B cell (primary cell): ENCODE data around the gene OR6C2. TPM values are rescaled to one million over a fixed set of nuclear protein-coding genes. Genes with fewer than 3 reads are reported as not detected.
A peak's percentile ranks its signal among the peaks of the same experiment; 100 is the strongest.
"Not testable (repeated sequence)": the region's sequence is repeated elsewhere in the genome, so short reads cannot be mapped to it uniquely, and the experiment has no call there.

ENCODE experiments used
- ATAC-seq: fragments of 200-7000 bp; cut with Tn5 transposase; one replicate; pipeline ENCODE4 v1.10.0; 2021; ENCODE audit warnings: low read depth, mild to moderate bottlenecking, moderate number of reproducible peaks, moderate library complexity
- CTCF ChIA-PET: fragments of 350-600 bp; sonication (Branson Sonifier 250); formaldehyde crosslinking; loops from one replicate; lab custom pipeline; 2021; ENCODE audit warnings: antibody characterized with exemption, inconsistent platforms; lab: Charles Lee
- POLR2A ChIA-PET: fragments of 350-600 bp; sonication (Branson Sonifier 250); formaldehyde crosslinking; loops from one replicate; lab custom pipeline; 2021; ENCODE audit warnings: antibody characterized with exemption; lab: Charles Lee
- DNase-seq: peaks from one replicate; pipeline ENCODE4 v3.0.0; 2013
- H2AFZ ChIP-seq: 2 replicates; pipeline ENCODE4 v1.6.1; 2012; ENCODE audit warnings: mild to moderate bottlenecking, low read depth, low read length; ENCODE audit not compliant: insufficient read depth, poor library complexity, severe bottlenecking
- H3K27ac ChIP-seq, 2 donors: 1 replicate in 1 of 2; 2 replicates in 1 of 2; pipeline ENCODE4 v1.5.1; 2012 to 2013; ENCODE audit warnings: low read length in 2 of 2, mild to moderate bottlenecking in 2 of 2, moderate library complexity in 1 of 2
- H3K27me3 ChIP-seq, 4 experiments: fragments of 200-600 bp in 1 of 4; sonication (generic) in 1 of 4; replicated peaks in 1 of 4; 1 replicate in 2 of 4; 2 replicates in 2 of 4; pipeline versions ENCODE4 v1.6.1 to v1.7.0; 2013 to 2016; ENCODE audit warnings: low read length in 3 of 4, mild to moderate bottlenecking in 2 of 4, mixed read lengths in 1 of 4, moderate library complexity in 1 of 4; ENCODE audit not compliant: insufficient read depth in 4 of 4, control insufficient read depth in 3 of 4; ENCODE audit errors: control extremely low read depth in 1 of 4
- H3K36me3 ChIP-seq, 2 experiments: replicated peaks in 1 of 2; 1 replicate in 1 of 2; 2 replicates in 1 of 2; pipeline versions ENCODE4 v1.6.1 to v1.7.1; 2013; ENCODE audit warnings: low read length in 1 of 2; ENCODE audit not compliant: insufficient read depth in 2 of 2, control insufficient read depth in 1 of 2; ENCODE audit errors: control extremely low read depth in 1 of 2, extremely low read depth in 1 of 2
- H3K4me1 ChIP-seq, 2 donors: fragments of 200-600 bp in 1 of 2; sonication (generic) in 1 of 2; 1 replicate in 1 of 2; 2 replicates in 1 of 2; pipeline versions ENCODE4 v1.5.1 to v1.6.1; 2013 to 2017; ENCODE audit warnings: low read length in 2 of 2; ENCODE audit not compliant: control insufficient read depth in 2 of 2, insufficient read depth in 2 of 2
- H3K4me2 ChIP-seq: replicated peaks from 2 replicates; pipeline ENCODE3; 2012; ENCODE audit warnings: mild to moderate bottlenecking, low read depth, low read length; ENCODE audit not compliant: poor library complexity, severe bottlenecking
- H3K4me3 ChIP-seq, 5 experiments: fragments of 200-600 bp in 1 of 5; sonication (generic) in 1 of 5; 1 replicate in 3 of 5; 2 replicates in 2 of 5; pipeline versions ENCODE4 v1.5.1 to v1.7.0; 2011 to 2016; ENCODE audit warnings: low read length in 4 of 5, mild to moderate bottlenecking in 4 of 5, low read depth in 2 of 5, control low read depth in 1 of 5, moderate library complexity in 1 of 5; ENCODE audit not compliant: insufficient read depth in 1 of 5; ENCODE audit errors: control extremely low read depth in 1 of 5, extremely low read depth in 1 of 5
- H3K79me2 ChIP-seq: fragments of 200-600 bp; sonication (generic); one replicate; pipeline ENCODE4 v1.6.0; 2016; ENCODE audit warnings: low read length; ENCODE audit not compliant: control insufficient read depth, insufficient read depth
- H3K9ac ChIP-seq: fragments of 200-600 bp; sonication (generic); 2 replicates; pipeline ENCODE4 v1.6.1; 2017; ENCODE audit warnings: mild to moderate bottlenecking, low read length, moderate library complexity
- H3K9me3 ChIP-seq, 3 donors: one replicate each; pipeline versions ENCODE4 v1.6.1 to v1.7.1; 2013; ENCODE audit warnings: low read length in 2 of 3; ENCODE audit not compliant: control insufficient read depth in 2 of 3, insufficient read depth in 1 of 3; ENCODE audit errors: control extremely low read depth in 1 of 3
- H4K20me1 ChIP-seq: 2 replicates; pipeline ENCODE4 v1.6.0; 2012; ENCODE audit warnings: mild to moderate bottlenecking, low read length; ENCODE audit not compliant: insufficient read depth, control insufficient read depth, poor library complexity, severe bottlenecking
- H3K27ac Mint-ChIP-seq: one replicate; pipeline ENCODE4 v1.8.0; 2021; ENCODE audit warnings: mixed read lengths
- H3K27me3 Mint-ChIP-seq: one replicate; pipeline ENCODE4 v1.8.0; 2021; ENCODE audit warnings: mixed read lengths
- H3K4me1 Mint-ChIP-seq: one replicate; pipeline ENCODE4 v1.8.0; 2021; ENCODE audit warnings: mixed read lengths
- H3K4me3 Mint-ChIP-seq: one replicate; pipeline ENCODE4 v1.8.0; 2021; ENCODE audit warnings: mixed read lengths
- H3K9me3 Mint-ChIP-seq: one replicate; pipeline ENCODE4 v1.8.0; 2022; ENCODE audit warnings: mixed read lengths; ENCODE audit not compliant: insufficient read depth
- EZH2 ChIP-seq: IDR thresholded peaks from 2 replicates; pipeline ENCODE4 v1.6.1; 2012; ENCODE audit warnings: borderline replicate concordance, low read depth, mild to moderate bottlenecking, moderate library complexity, low read length; ENCODE audit not compliant: insufficient read depth, poor library complexity, severe bottlenecking
- WGBS: methylation state at CpG from one replicate; pipeline ENCODE4 v1.1.5; 2013; ENCODE audit warnings: missing lambda C conversion rate; ENCODE audit not compliant: insufficient coverage; 5-methylcytosine and 5-hydroxymethylcytosine counted together
- intact Hi-C: fragments of 100-400 bp; cut with micrococcal nuclease; formaldehyde crosslinking; loops from one replicate; pipeline ENCODE4 v1.10.0; 2022
- polyA plus RNA-seq: library from polyadenylated mRNA; depleted of rRNA; stranded (reverse); fragments of >200 nt; gene quantifications from 2 replicates; pipeline ENCODE4 v1.2.3, GENCODE V29; 2012
- total RNA-seq, 2 donors: library from RNA; stranded (reverse); fragments of 120-200 nt in 1 of 2; gene quantifications; 1 replicate in 1 of 2; 2 replicates in 1 of 2; pipeline versions ENCODE4 v1.2.3 to v1.2.4, GENCODE V29; 2013 to 2022
- TF ChIP-seq, protein P1 (sequence below): fragments of 200-600 bp; IDR thresholded peaks from one replicate; pipeline ENCODE4 v1.8.0; 2022; ENCODE audit warnings: antibody characterized with exemption, mild to moderate bottlenecking

OR6C2 gene
- total and polyA plus RNA-seq, 2 donors (not counting 1 experiment from before 2014, with no cell fraction given): not detected

DNA sequence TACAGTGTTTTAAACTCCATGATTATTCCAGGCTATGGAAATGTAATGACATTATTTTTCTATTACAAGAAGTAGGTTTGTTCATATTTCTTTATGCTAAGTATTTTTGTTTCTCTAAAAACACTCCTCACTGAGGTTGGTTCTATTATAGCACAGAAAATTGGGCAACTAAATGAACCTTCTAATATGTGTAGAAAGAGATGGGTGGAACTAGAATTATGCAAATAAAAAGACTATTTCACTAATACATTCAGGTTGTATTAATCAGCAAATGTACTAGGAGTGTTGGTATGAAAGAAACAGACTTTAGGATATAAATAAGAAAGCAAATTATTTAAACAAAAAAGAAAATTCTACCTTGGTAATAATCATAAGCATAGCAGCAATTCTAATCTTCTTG lies 4.9 kb downstream of the OR6C2 start:
- H3K27ac Mint-ChIP-seq: no peak overlapping the region
- intact Hi-C loops: no loop called here

DNA sequence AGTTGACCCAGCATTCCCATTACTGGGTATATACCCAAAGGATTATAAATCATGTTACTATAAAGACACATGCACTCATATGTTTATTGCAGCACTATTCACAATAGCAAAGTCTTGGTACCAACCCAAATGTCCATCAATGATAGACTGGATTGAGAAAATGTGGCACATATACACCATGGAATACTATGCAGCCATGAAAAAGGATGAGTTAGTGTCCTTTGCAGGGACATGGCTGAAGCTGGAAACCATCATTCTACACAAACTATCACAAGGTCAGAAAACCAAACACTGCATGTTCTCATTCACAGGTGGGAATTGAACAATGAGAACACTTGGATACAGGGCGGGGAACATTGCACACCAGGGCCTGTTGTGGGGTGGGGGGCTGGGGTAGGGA lies 21.1 kb downstream of the OR6C2 start:
- WGBS: no CpG with 5 or more reads among the region's 1 CpG
- CTCF ChIA-PET: not testable (repeated sequence)

More for the DNA sequence above, 4.9 kb downstream of the OR6C2 start:
- Histone ChIP-seq H3K4me1 (peaks cover 0 to 2% of the 10 kb centered on the region in 2 donors), H2AFZ (no peak overlapping the region), H3K4me2 (no peak overlapping the region), H4K20me1 (no peaks in the 10 kb centered on the region), H3K9me3 (peaks cover 0 to 1% (median 0%) of the 10 kb centered on the region in 3 donors), H3K4me3 (no peak overlapping the region), H3K27ac (no peak overlapping the region), H3K9ac (no peak overlapping the region), H3K79me2 (no peaks in the 10 kb centered on the region), H3K27me3 (no peaks in the 10 kb centered on the region), H3K36me3 (no peaks in the 10 kb centered on the region)
- Mint-ChIP-seq H3K4me3 (no peak overlapping the region), H3K9me3 (no peaks in the 10 kb centered on the region), H3K4me1 (peaks cover 4% of the 10 kb centered on the region), H3K27me3 (no peaks in the 10 kb centered on the region)
- TF ChIP-seq, protein P1, sequence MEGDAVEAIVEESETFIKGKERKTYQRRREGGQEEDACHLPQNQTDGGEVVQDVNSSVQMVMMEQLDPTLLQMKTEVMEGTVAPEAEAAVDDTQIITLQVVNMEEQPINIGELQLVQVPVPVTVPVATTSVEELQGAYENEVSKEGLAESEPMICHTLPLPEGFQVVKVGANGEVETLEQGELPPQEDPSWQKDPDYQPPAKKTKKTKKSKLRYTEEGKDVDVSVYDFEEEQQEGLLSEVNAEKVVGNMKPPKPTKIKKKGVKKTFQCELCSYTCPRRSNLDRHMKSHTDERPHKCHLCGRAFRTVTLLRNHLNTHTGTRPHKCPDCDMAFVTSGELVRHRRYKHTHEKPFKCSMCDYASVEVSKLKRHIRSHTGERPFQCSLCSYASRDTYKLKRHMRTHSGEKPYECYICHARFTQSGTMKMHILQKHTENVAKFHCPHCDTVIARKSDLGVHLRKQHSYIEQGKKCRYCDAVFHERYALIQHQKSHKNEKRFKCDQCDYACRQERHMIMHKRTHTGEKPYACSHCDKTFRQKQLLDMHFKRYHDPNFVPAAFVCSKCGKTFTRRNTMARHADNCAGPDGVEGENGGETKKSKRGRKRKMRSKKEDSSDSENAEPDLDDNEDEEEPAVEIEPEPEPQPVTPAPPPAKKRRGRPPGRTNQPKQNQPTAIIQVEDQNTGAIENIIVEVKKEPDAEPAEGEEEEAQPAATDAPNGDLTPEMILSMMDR: no peak
- no peak for TF ChIP-seq EZH2
- ChIA-PET CTCF (no interaction called here), POLR2A (no interaction called here)
- ATAC-seq (no peak), DNase-seq (no peak)

More for the DNA sequence above, 21.1 kb downstream of the OR6C2 start:
- H3K9me3 ChIP-seq, H3K27me3 Mint-ChIP-seq, H3K27ac ChIP-seq, H3K36me3 ChIP-seq, DNase-seq, intact Hi-C loops, H3K9ac ChIP-seq, H3K4me3 Mint-ChIP-seq, H3K9me3 Mint-ChIP-seq, H3K79me2 ChIP-seq, H4K20me1 ChIP-seq, H2AFZ ChIP-seq, POLR2A ChIA-PET, H3K27me3 ChIP-seq, H3K4me3 ChIP-seq, ATAC-seq, H3K4me2 ChIP-seq: not testable (repeated sequence)
- H3K4me1 Mint-ChIP-seq: peaks cover 31% of the 10 kb centered on the region
- H3K4me1 ChIP-seq: peaks cover 16 to 29% of the 10 kb centered on the region in 2 donors
- peak overlapping the region; percentile 61 for H3K27ac Mint-ChIP-seq
